Esophagus (tissue), 2 donors: ENCODE data around the gene IER5. TPM values are rescaled to one million over a fixed set of nuclear protein-coding genes. Genes with fewer than 3 reads are reported as not detected.
"Not testable (repeated sequence)": the region's sequence is repeated elsewhere in the genome, so short reads cannot be mapped to it uniquely, and the experiment has no call there.

Experiments
- H3K27ac ChIP-seq, 2 donors: one replicate each; pipeline ENCODE4 v1.5.1; 2013; ENCODE audit warnings: low read depth in 2 of 2, mild to moderate bottlenecking in 2 of 2, inconsistent platforms in 1 of 2, low read length in 1 of 2, moderate library complexity in 1 of 2
- H3K27me3 ChIP-seq, 2 donors: one replicate each; pipeline ENCODE4 v1.6.1; 2013; ENCODE audit warnings: low read length in 2 of 2, control low read depth in 1 of 2, mild to moderate bottlenecking in 1 of 2; ENCODE audit not compliant: insufficient read depth in 2 of 2, control insufficient read depth in 1 of 2
- H3K36me3 ChIP-seq, 2 donors: one replicate each; pipeline ENCODE4 v1.6.1; 2013; ENCODE audit warnings: low read length in 1 of 2; ENCODE audit not compliant: control insufficient read depth in 2 of 2, insufficient read depth in 2 of 2
- H3K4me1 ChIP-seq, 2 donors: one replicate each; pipeline ENCODE4 v1.6.1; 2013; ENCODE audit warnings: low read length in 1 of 2; ENCODE audit not compliant: control insufficient read depth in 2 of 2, insufficient read depth in 2 of 2
- H3K4me3 ChIP-seq, 2 donors: one replicate each; pipeline ENCODE4 v1.5.1; 2013; ENCODE audit warnings: low read length in 2 of 2, mild to moderate bottlenecking in 2 of 2, low read depth in 1 of 2, moderate library complexity in 1 of 2
- H3K9me3 ChIP-seq, 2 donors: one replicate each; pipeline ENCODE4 v1.6.1; 2013; ENCODE audit warnings: mild to moderate bottlenecking in 2 of 2, low read depth in 1 of 2, low read length in 1 of 2, moderate library complexity in 1 of 2; ENCODE audit not compliant: control insufficient read depth in 2 of 2, insufficient read depth in 1 of 2
- WGBS, 2 donors: extraction: QIAGEN DNeasy Blood & Tissue Kit; methylation state at CpG; one replicate each; pipeline ENCODE4 v1.1.7; 2013; 5-methylcytosine and 5-hydroxymethylcytosine counted together
- polyA plus RNA-seq, 2 donors: library from polyadenylated mRNA; stranded (reverse); fragments of 200-250 nt; gene quantifications; one replicate each; pipeline ENCODE4 v1.2.3, GENCODE V29; 2013
- donor health status: healthy with polysubstance abuse.
- donor health status: Bipolar disorder and iron deficiency.

Gene IER5
- 10 to 100 TPM; 16.7 to 27.2 TPM for polyA plus RNA-seq

DNA sequence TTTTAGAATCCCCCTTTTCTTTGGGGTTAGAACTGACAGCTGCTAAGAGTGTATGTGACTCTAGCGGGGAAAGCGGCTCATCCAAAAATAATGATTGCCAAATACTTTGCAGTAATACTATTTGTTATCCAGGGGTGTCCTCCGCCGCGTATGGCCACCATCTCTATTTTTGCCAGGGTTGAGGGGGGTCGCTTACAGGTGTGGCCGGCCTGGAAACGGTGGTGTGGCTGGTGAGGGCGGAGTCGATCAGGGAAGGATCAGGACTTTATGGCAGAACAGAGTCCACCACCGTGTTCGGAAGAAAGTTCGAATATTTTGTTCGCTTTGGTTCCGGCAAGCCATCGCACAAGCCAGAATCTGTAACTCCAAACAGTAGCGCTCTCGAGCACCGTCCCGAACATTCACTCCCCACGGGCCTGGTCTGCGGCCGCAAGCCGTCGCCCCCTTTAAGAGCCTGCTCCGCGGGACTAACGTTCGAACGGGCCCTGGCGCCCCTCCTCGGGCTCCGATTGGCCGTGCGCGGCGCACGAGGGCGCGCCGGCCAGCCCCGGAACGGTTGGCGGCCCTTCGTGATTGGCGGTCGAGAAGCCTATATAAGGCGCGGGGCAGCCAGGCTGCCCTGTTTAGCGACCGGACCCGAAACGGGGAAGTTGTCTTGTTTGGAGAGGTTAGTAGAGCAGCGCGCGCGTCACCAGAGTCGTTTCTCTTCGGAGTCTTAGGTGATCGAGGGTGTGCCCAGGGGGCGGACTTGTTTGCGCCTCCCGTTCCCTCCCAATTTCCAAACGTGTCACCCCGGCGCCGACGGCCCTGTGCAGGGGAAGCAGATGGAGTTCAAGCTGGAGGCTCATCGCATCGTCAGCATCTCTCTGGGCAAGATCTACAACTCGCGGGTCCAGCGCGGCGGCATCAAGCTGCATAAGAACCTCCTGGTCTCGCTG, at the start of gene IER5:
Gene IER5, plus strand, starts transcription at position 622 of the 938 bp plus-strand sequence. Its CDS starts 203 bp downstream, at position 825.
- Histone ChIP-seq H3K4me1 (no peaks in the 10 kb centered on the region), H3K4me3 (peak within 1 kb of the TSS; percentile 80 to 99), H3K27ac (peak within 1 kb of the TSS; percentile 92 to 98), H3K36me3 (no peaks in the 10 kb centered on the region), H3K27me3 (no peaks in the 10 kb centered on the region), H3K9me3 (no peaks in the 10 kb centered on the region)
- 3 to 4% methylated on average over 76 of the region's 76 CpGs for WGBS, 2 donors

- WGBS, 2 donors = 66 to 76% methylated on average over 3 of the region's 3 CpGs
- Histone ChIP-seq H3K36me3 (no peaks in the 10 kb centered on the region), H3K27ac (no peak overlapping the region), H3K27me3 (no peaks in the 10 kb centered on the region), H3K4me3 (no peak overlapping the region), H3K9me3 (no peaks in the 10 kb centered on the region), H3K4me1 (peaks cover 4 to 12% of the 10 kb centered on the region in 2 donors)
Measured at GRCh38 chr1:181040284-181040865, 48.1 kb upstream of the IER5 start.

GRCh38 chr1:181043025-181043888, 45.2 kb upstream of the IER5 start:
- Histone ChIP-seq H3K9me3 (no peaks in the 10 kb centered on the region), H3K27ac (peak overlapping the region; percentile 61 to 92), H3K4me3 (no peak overlapping the region), H3K36me3 (peaks cover 0 to 4% of the 10 kb centered on the region in 2 donors), H3K4me1 (peaks cover 2 to 10% of the 10 kb centered on the region in 2 donors), H3K27me3 (no peaks in the 10 kb centered on the region)
- WGBS, 2 donors = 32 to 52% methylated on average over 5 of the region's 5 CpGs

GRCh38 chr1:181044449-181044966, 44.0 kb upstream of the IER5 start:
- no peaks in the 10 kb centered on the region for H3K9me3 ChIP-seq
- peaks cover 2 to 10% of the 10 kb centered on the region in 2 donors for H3K4me1 ChIP-seq
- WGBS, 2 donors = 51 to 57% methylated on average over 5 of the region's 5 CpGs
- peak overlapping the region; percentile 88 to 95 for H3K27ac ChIP-seq
- H3K36me3 ChIP-seq = peaks cover 0 to 4% of the 10 kb centered on the region in 2 donors
- no peaks in the 10 kb centered on the region for H3K27me3 ChIP-seq
- H3K4me3 ChIP-seq = no peak overlapping the region

- not testable (repeated sequence) for H3K9me3 ChIP-seq, H3K27me3 ChIP-seq, H3K27ac ChIP-seq, H3K4me3 ChIP-seq, H3K36me3 ChIP-seq
- WGBS, 2 donors = 98% methylated on average over 21 to 22 of the region's 22 CpGs
- peaks cover 2 to 10% of the 10 kb centered on the region in 2 donors for H3K4me1 ChIP-seq
Measured at GRCh38 chr1:181045946-181046345, 42.6 kb upstream of the IER5 start.

DNA sequence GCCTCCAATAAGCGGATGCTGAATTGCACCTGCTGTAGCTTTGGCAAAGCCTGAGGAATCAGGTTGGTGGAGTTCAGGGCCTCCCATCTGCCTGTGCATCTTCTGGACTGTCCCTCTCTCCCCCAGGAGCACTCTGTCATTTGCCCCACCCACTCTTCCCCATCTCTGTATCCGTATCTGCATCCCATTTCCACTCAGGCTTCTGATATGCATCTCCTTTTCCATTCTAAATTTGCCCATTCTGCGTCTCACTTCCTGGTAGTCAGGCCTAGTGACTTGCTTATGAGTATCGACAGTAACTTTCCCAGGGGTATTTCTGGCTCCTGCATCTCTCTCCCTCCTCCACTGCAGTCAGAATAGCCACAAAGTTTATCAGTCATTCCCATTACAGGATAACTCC, 39.1 kb upstream of the IER5 start:
- H3K36me3 ChIP-seq = peaks cover 0 to 7% of the 10 kb centered on the region in 2 donors
- WGBS, 2 donors = 89 to 92% methylated on average over 4 of the region's 4 CpGs
- H3K4me3 ChIP-seq = no peak overlapping the region

DNA sequence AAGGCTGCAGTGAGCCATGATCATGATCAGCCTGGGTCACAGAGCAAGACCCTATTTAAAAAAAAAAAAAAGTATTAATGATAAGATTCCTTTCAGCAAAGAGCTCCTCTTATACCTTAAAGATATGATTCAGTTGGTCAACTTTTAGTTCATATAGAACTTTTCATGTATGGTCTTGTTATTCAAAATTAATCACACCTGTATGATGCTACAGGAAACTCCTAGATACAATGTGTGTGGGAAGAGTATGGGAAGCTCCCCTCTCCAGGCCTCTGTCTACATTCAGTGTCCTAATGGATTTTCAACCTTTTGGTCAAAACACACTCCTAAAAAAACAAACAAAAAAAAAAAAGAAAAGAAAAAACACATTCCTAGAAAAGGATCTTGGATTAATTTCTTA, 37.6 kb upstream of the IER5 start:
- Histone ChIP-seq H3K4me1 (no peaks in the 10 kb centered on the region), H3K9me3 (no peaks in the 10 kb centered on the region), H3K27me3 (no peaks in the 10 kb centered on the region), H3K27ac (no peak overlapping the region), H3K4me3 (no peak overlapping the region), H3K36me3 (peaks cover 0 to 7% of the 10 kb centered on the region in 2 donors)

More for the DNA sequence above, 39.1 kb upstream of the IER5 start:
- Histone ChIP-seq H3K9me3 (no peaks in the 10 kb centered on the region), H3K27ac (no peak overlapping the region), H3K4me1 (peaks cover under 1 to 8% of the 10 kb centered on the region in 2 donors), H3K27me3 (no peaks in the 10 kb centered on the region)

GRCh38 chr1:181056560-181056959, 31.9 kb upstream of the IER5 start:
- Histone ChIP-seq H3K4me1 (no peaks in the 10 kb centered on the region), H3K27me3 (no peaks in the 10 kb centered on the region), H3K4me3 (no peak overlapping the region), H3K27ac (no peak overlapping the region), H3K36me3 (peaks cover 0 to 5% of the 10 kb centered on the region in 2 donors), H3K9me3 (peaks cover 0 to 2% of the 10 kb centered on the region in 2 donors)
- WGBS, 2 donors = 84% methylated on average over 6 of the region's 6 CpGs

DNA sequence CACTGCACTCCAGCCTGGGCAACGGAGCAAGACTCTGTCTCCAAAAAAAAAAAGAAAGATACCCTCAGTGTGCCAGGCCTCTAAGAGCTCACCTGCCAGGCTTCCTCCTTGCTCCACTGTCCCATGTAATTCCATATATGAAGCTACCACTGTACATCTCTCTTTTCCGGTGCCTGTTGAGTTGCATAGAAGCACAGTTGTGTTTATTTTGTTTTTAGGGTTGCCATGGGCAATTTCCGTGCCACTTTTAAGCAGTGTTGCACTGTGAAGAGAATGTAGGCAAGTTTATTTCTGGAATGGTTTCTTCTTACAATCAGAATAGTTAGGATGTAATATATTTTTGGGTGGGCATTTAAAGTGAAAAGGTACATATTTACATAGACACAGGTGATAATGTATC, 31.4 kb upstream of the IER5 start:
- no peaks in the 10 kb centered on the region for H3K4me1 ChIP-seq
- peaks cover 0 to 5% of the 10 kb centered on the region in 2 donors for H3K36me3 ChIP-seq
- H3K27ac ChIP-seq = no peak overlapping the region
- 23 to 35% methylated on average over 3 of the region's 3 CpGs for WGBS, 2 donors
- H3K4me3 ChIP-seq = no peak overlapping the region
- H3K9me3 ChIP-seq = peaks cover 0 to 2% of the 10 kb centered on the region in 2 donors
- H3K27me3 ChIP-seq = no peaks in the 10 kb centered on the region
